ENCODE measurements around the gene PLEKHA6.

PLEKHA6 gene

GRCh38 chr1:204227351-204227750, 132.4 kb downstream of the PLEKHA6 start:
- Histone ChIP-seq H4K91ac (ENCODE audit: low read length) (no peak overlapping the region), H3K14ac (ENCODE audit: low read length in 2 of 2) (no peak overlapping the region), H3K27me3 (ENCODE audit: control insufficient read depth in 1 of 2, insufficient read depth in 1 of 2, low read length in 2 of 2) (peaks cover 3 to 20% of the 10 kb centered on the region in 2 experiments), H3K4me3 (ENCODE audit: insufficient read depth in 1 of 2, low read depth in 1 of 2, low read length in 2 of 2) (no peak overlapping the region), H3K9me3 (ENCODE audit: control insufficient read depth, low read length) (peaks cover 7% of the 10 kb centered on the region), H3K79me1 (replicated peaks; ENCODE audit: low read length, poor library complexity, severe bottlenecking) (no peaks in the 10 kb centered on the region), H3K4me1 (ENCODE audit: control insufficient read depth, insufficient read depth, low read depth, low read length) (peaks cover 3% of the 10 kb centered on the region), H2AK5ac (ENCODE audit: low read length, severe bottlenecking) (no peak overlapping the region), H2BK15ac (ENCODE audit: low read depth, poor library complexity, severe bottlenecking) (no peak overlapping the region), H2BK120ac (ENCODE audit: low read depth, low read length) (no peak overlapping the region), H3K18ac (ENCODE audit: low read depth in 1 of 2, low read length in 2 of 2) (no peak overlapping the region), H2AFZ (ENCODE audit: low read depth, low read length) (no peak overlapping the region), H3K36me3 (ENCODE audit: control insufficient read depth in 1 of 2, insufficient read depth in 2 of 2, low read depth in 1 of 2, low read length in 2 of 2) (no peaks in the 10 kb centered on the region), H3K4ac (ENCODE audit: low read depth in 1 of 2, low read length in 2 of 2) (no peak overlapping the region), H3K23ac (ENCODE audit: low read length in 2 of 2) (no peak overlapping the region), H3K27ac (ENCODE audit: low read length, poor library complexity, severe bottlenecking) (no peak overlapping the region), H2BK12ac (ENCODE audit: low read length in 2 of 2) (no peak overlapping the region), H3K9ac (ENCODE audit: low read length) (no peak overlapping the region), H3K4me2 (ENCODE audit: low read length, poor library complexity, severe bottlenecking) (no peak overlapping the region), H4K8ac (ENCODE audit: low read length) (no peak overlapping the region), H2BK5ac (ENCODE audit: low read depth, low read length, poor library complexity, severe bottlenecking) (no peak overlapping the region)
- 89% methylated on average over 2 of the region's 2 CpGs for WGBS
- DNase-seq: no peak

GRCh38 chr1:204225841-204226735, 133.6 kb downstream of the PLEKHA6 start:
- no peaks in the 10 kb centered on the region for H3K9me3 ChIP-seq (ENCODE audit: control insufficient read depth, low read length)
- H3K4ac ChIP-seq (ENCODE audit: low read depth in 1 of 2, low read length in 2 of 2): no peak overlapping the region
- no peak overlapping the region for H2BK5ac ChIP-seq (ENCODE audit: low read depth, low read length, poor library complexity, severe bottlenecking)
- no peak overlapping the region for H2AK5ac ChIP-seq (ENCODE audit: low read length, severe bottlenecking)
- H2AFZ ChIP-seq (ENCODE audit: low read depth, low read length): no peak overlapping the region
- no peak overlapping the region for H2BK12ac ChIP-seq (ENCODE audit: low read length in 2 of 2)
- H3K27me3 ChIP-seq (ENCODE audit: control insufficient read depth in 1 of 2, insufficient read depth in 1 of 2, low read length in 2 of 2): peaks cover 16 to 30% of the 10 kb centered on the region in 2 experiments
- no peak overlapping the region for H2BK15ac ChIP-seq (ENCODE audit: low read depth, poor library complexity, severe bottlenecking)
- H3K36me3 ChIP-seq (ENCODE audit: control insufficient read depth in 1 of 2, insufficient read depth in 2 of 2, low read depth in 1 of 2, low read length in 2 of 2): no peaks in the 10 kb centered on the region
- H3K14ac ChIP-seq (ENCODE audit: low read length in 2 of 2): no peak overlapping the region
- no peak overlapping the region for H3K27ac ChIP-seq (ENCODE audit: low read length, poor library complexity, severe bottlenecking)
- no peak overlapping the region for H3K4me2 ChIP-seq (ENCODE audit: low read length, poor library complexity, severe bottlenecking)
- no peak for DNase-seq
- no peak overlapping the region for H3K9ac ChIP-seq (ENCODE audit: low read length)
- H2BK120ac ChIP-seq (ENCODE audit: low read depth, low read length): no peak overlapping the region
- no peak overlapping the region for H3K23ac ChIP-seq (ENCODE audit: low read length in 2 of 2)
- H3K4me3 ChIP-seq (ENCODE audit: insufficient read depth in 1 of 2, low read depth in 1 of 2, low read length in 2 of 2): no peak overlapping the region
- 90% methylated on average over 16 of the region's 16 CpGs for WGBS
- H4K91ac ChIP-seq (ENCODE audit: low read length): no peak overlapping the region
- no peak overlapping the region for H4K8ac ChIP-seq (ENCODE audit: low read length)
- H3K18ac ChIP-seq (ENCODE audit: low read depth in 1 of 2, low read length in 2 of 2): no peak overlapping the region
- no peaks in the 10 kb centered on the region for H3K79me1 ChIP-seq (replicated peaks; ENCODE audit: low read length, poor library complexity, severe bottlenecking)
- peaks cover 3% of the 10 kb centered on the region for H3K4me1 ChIP-seq (ENCODE audit: control insufficient read depth, insufficient read depth, low read depth, low read length)

- Histone ChIP-seq H3K4me2 (ENCODE audit: low read length, poor library complexity, severe bottlenecking) (no peak overlapping the region), H3K4me1 (ENCODE audit: control insufficient read depth, insufficient read depth, low read depth, low read length) (peaks cover 7% of the 10 kb centered on the region), H2BK120ac (ENCODE audit: low read depth, low read length) (no peak overlapping the region), H3K79me1 (replicated peaks; ENCODE audit: low read length, poor library complexity, severe bottlenecking) (no peaks in the 10 kb centered on the region), H4K91ac (ENCODE audit: low read length) (no peak overlapping the region), H3K4me3 (ENCODE audit: insufficient read depth in 1 of 2, low read depth in 1 of 2, low read length in 2 of 2) (no peak overlapping the region), H3K9ac (ENCODE audit: low read length) (no peak overlapping the region), H3K36me3 (ENCODE audit: control insufficient read depth in 1 of 2, insufficient read depth in 2 of 2, low read depth in 1 of 2, low read length in 2 of 2) (no peaks in the 10 kb centered on the region), H3K18ac (ENCODE audit: low read depth in 1 of 2, low read length in 2 of 2) (no peak overlapping the region), H2AFZ (ENCODE audit: low read depth, low read length) (no peak overlapping the region), H3K27me3 (ENCODE audit: control insufficient read depth in 1 of 2, insufficient read depth in 1 of 2, low read length in 2 of 2) (peaks cover 26 to 32% of the 10 kb centered on the region in 2 experiments), H2AK5ac (ENCODE audit: low read length, severe bottlenecking) (no peak overlapping the region), H3K27ac (ENCODE audit: low read length, poor library complexity, severe bottlenecking) (no peak overlapping the region), H3K4ac (ENCODE audit: low read depth in 1 of 2, low read length in 2 of 2) (no peak overlapping the region), H3K14ac (ENCODE audit: low read length in 2 of 2) (no peak overlapping the region), H4K8ac (ENCODE audit: low read length) (no peak overlapping the region), H2BK15ac (ENCODE audit: low read depth, poor library complexity, severe bottlenecking) (no peak overlapping the region), H2BK12ac (ENCODE audit: low read length in 2 of 2) (no peak overlapping the region), H2BK5ac (ENCODE audit: low read depth, low read length, poor library complexity, severe bottlenecking) (no peak overlapping the region), H3K23ac (ENCODE audit: low read length in 2 of 2) (no peak overlapping the region), H3K9me3 (ENCODE audit: control insufficient read depth, low read length) (no peaks in the 10 kb centered on the region)
- DNase-seq: no peak
- 68% methylated on average over 8 of the region's 8 CpGs for WGBS
Measured at GRCh38 chr1:204224655-204225054, 135.1 kb downstream of the PLEKHA6 start.

- no peaks in the 10 kb centered on the region for H3K9me3 ChIP-seq (ENCODE audit: control insufficient read depth, low read length)
- WGBS: 86% methylated on average over 17 of the region's 17 CpGs
- H2AK5ac ChIP-seq (ENCODE audit: low read length, severe bottlenecking): no peak overlapping the region
- H3K23ac ChIP-seq (ENCODE audit: low read length in 2 of 2): no peak overlapping the region
- H3K4me2 ChIP-seq (ENCODE audit: low read length, poor library complexity, severe bottlenecking): no peak overlapping the region
- no peak overlapping the region for H2BK5ac ChIP-seq (ENCODE audit: low read depth, low read length, poor library complexity, severe bottlenecking)
- H3K18ac ChIP-seq (ENCODE audit: low read depth in 1 of 2, low read length in 2 of 2): no peak overlapping the region
- H2AFZ ChIP-seq (ENCODE audit: low read depth, low read length): no peak overlapping the region
- DNase-seq: no peak
- no peak overlapping the region for H3K4me3 ChIP-seq (ENCODE audit: insufficient read depth in 1 of 2, low read depth in 1 of 2, low read length in 2 of 2)
- no peak overlapping the region for H2BK120ac ChIP-seq (ENCODE audit: low read depth, low read length)
- no peak overlapping the region for H3K4ac ChIP-seq (ENCODE audit: low read depth in 1 of 2, low read length in 2 of 2)
- H3K9ac ChIP-seq (ENCODE audit: low read length): no peak overlapping the region
- H4K8ac ChIP-seq (ENCODE audit: low read length): no peak overlapping the region
- H3K4me1 ChIP-seq (ENCODE audit: control insufficient read depth, insufficient read depth, low read depth, low read length): peaks cover 7% of the 10 kb centered on the region
- H4K91ac ChIP-seq (ENCODE audit: low read length): no peak overlapping the region
- H3K27me3 ChIP-seq (ENCODE audit: control insufficient read depth in 1 of 2, insufficient read depth in 1 of 2, low read length in 2 of 2): peaks cover 32 to 37% of the 10 kb centered on the region in 2 experiments
- no peak overlapping the region for H2BK15ac ChIP-seq (ENCODE audit: low read depth, poor library complexity, severe bottlenecking)
- H2BK12ac ChIP-seq (ENCODE audit: low read length in 2 of 2): no peak overlapping the region
- H3K36me3 ChIP-seq (ENCODE audit: control insufficient read depth in 1 of 2, insufficient read depth in 2 of 2, low read depth in 1 of 2, low read length in 2 of 2): no peaks in the 10 kb centered on the region
- no peak overlapping the region for H3K14ac ChIP-seq (ENCODE audit: low read length in 2 of 2)
- no peaks in the 10 kb centered on the region for H3K79me1 ChIP-seq (replicated peaks; ENCODE audit: low read length, poor library complexity, severe bottlenecking)
- H3K27ac ChIP-seq (ENCODE audit: low read length, poor library complexity, severe bottlenecking): no peak overlapping the region
Measured at GRCh38 chr1:204223129-204223860, 136.4 kb downstream of the PLEKHA6 start.

Measured in mesenchymal stem cell (in vitro differentiated cells and primary cell).